SK-N-MC (cell line): ENCODE results near the gene FMC1.
"Not testable (repeated sequence)": the region's sequence is repeated elsewhere in the genome, so short reads cannot be mapped to it uniquely, and the experiment has no call there.

ENCODE experiments used
- DNase-seq: peaks from one replicate; pipeline ENCODE4 v3.0.0-alpha.2; 2011; ENCODE audit warnings: low read depth, low spot score
- H3K27ac ChIP-seq: fragments of 200-600 bp; sonication (generic); 2 replicates; pipeline ENCODE4 v1.5.1; 2016; ENCODE audit warnings: mixed run types
- H3K36me3 ChIP-seq: fragments of 200-600 bp; sonication (generic); 2 replicates; pipeline ENCODE4 v1.6.1; 2017; ENCODE audit warnings: antibody characterized with exemption, low read length, mixed read lengths; ENCODE audit not compliant: insufficient read depth
- H3K4me3 ChIP-seq: fragments of 200-600 bp; sonication (generic); 2 replicates; pipeline ENCODE4 v1.5.1; 2016
- H3K9ac ChIP-seq: fragments of 200-600 bp; sonication (generic); 2 replicates; pipeline ENCODE4 v1.8.0; 2017; ENCODE audit warnings: mixed run types, mixed read lengths; ENCODE audit not compliant: insufficient read length
- H3K9me3 ChIP-seq: fragments of 200-600 bp; sonication (generic); 2 replicates; pipeline ENCODE4 v1.6.1; 2017; ENCODE audit warnings: low read depth, mild to moderate bottlenecking, antibody characterized with exemption, low read length, moderate library complexity, mixed read lengths
- EZH2 ChIP-seq: fragments of 200-600 bp; sonication (generic); IDR thresholded peaks from one replicate; pipeline ENCODE4 v1.6.1; 2017; ENCODE audit warnings: antibody characterized with exemption
- FOXP2 ChIP-seq: optimal IDR thresholded peaks from 2 replicates; pipeline ENCODE3; 2011; ENCODE audit warnings: mild to moderate bottlenecking, moderate library complexity; ENCODE audit not compliant: insufficient read depth; ENCODE audit errors: extremely low read length, control extremely low read depth
- POLR2AphosphoS5 ChIP-seq: IDR thresholded peaks from 2 replicates; pipeline ENCODE4 v1.6.1; 2012; ENCODE audit warnings: mild to moderate bottlenecking, low read depth, low read length, borderline replicate concordance

FMC1 gene

DNA sequence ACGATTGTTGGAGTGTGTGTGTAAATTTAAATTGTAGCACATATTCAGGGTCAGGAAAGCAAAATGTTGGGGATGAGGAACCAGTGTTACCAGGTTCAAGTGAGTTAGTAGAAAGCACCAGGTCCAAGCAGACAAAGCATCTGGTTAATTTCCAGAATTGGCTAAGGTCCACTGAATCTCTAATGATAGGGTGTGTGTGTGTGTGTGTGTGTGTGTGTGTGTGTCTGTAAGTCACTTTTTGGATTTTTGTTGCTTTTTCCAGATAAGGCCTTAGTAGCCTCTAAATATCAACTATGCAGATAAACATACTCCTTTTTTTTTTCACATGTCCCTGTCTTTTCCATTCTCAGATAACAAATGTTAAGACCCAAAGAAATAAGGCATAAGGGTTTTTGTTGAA, 36.6 kb upstream of the FMC1 start:
- no peak overlapping the region for H3K27ac ChIP-seq
- no peak overlapping the region for H3K9ac ChIP-seq
- no peak overlapping the region for H3K4me3 ChIP-seq
- TF ChIP-seq POLR2AphosphoS5 (no peak), FOXP2 (no peak), EZH2 (no peak)
- no peak for DNase-seq
- H3K36me3 ChIP-seq, result no peaks in the 10 kb centered on the region
- H3K9me3 ChIP-seq, result no peaks in the 10 kb centered on the region

DNA sequence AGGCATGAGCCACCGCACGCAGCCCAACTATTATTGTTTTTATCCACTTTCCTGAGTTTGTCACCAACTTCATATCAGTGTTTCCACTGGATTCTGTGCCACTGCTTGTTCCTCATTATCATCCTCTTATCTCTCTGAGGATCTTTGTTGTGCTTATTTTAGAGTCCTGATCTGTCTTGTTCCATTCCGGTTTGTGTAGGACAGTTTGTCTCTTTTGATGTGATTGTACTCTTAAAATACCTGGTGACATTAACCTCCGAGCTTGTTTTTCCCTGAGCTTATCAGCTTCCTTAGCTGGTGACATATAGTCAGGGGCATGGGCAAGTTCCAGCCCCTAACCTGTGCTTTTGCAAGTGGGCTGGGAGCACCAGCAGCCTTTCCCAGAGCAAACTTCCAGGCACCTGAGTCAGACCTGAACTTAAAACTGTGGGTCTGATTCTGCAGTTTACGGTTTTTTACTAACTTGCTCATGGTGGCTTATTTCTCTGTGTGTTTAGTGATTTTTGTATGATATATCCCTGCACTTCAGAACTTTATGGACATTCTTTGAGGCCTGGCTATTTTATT, 23.1 kb upstream of the FMC1 start:
- Histone ChIP-seq H3K27ac (no peak overlapping the region), H3K36me3 (no peaks in the 10 kb centered on the region), H3K9ac (no peak overlapping the region), H3K4me3 (no peak overlapping the region), H3K9me3 (no peaks in the 10 kb centered on the region)
- no peak for TF ChIP-seq FOXP2
- no peak for TF ChIP-seq EZH2
- no peak for TF ChIP-seq POLR2AphosphoS5
- no peak for DNase-seq

DNA sequence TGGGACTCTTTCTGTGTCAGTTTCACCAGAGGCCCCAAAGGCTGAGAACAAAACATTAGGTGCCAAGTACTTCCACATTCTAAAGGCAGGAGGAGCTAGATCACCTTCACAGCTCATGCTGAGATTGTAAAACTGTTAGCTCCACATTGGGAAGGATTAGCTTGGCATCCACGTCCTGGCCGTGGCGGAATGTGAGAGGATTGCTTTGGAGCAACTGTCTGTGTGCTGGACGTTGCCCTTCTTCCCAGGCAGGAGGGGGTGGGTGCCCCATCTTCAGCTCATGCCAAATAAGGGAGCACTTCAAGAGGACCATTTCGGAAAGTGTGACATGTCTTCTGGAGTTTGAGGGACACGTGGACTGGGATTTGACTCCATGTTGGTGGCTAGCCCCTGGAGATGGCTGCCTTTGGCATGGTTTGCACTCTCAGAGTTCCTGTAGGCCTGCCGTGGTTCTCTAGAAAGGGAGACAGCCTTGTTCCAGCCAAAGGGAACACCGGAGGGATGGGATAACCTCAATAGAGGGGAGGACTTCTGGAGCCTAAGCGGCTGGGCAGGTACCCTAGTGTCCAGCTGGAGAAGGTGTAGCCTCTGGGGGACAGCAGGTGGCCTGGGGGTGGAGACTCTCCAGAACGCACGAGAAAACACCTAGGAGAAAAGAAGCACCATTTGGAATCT, 19.9 kb upstream of the FMC1 start:
- Histone ChIP-seq H3K27ac (no peak overlapping the region), H3K4me3 (no peak overlapping the region), H3K9me3 (no peaks in the 10 kb centered on the region), H3K9ac (no peak overlapping the region), H3K36me3 (no peaks in the 10 kb centered on the region)
- no peak for DNase-seq
- TF ChIP-seq EZH2 (no peak), FOXP2 (no peak), POLR2AphosphoS5 (no peak)

DNA sequence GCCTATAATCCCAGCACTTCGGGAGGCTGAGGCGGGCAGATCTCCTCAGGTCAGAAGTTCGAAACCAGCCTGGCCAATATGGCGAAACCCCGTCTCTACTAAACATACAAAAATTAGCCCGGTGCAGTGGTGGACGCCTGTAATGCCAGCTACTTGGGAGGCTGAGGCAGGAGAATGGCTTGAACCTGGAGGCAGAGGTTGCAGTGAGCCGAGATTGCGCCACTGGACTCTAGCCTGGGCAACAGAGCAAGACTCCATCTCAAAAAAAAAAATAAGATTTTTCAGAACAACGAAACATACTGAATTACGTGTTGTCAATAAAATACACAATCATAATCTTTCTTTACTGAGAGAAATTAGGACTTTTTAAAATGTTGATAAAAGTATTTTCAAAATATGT, 16.4 kb upstream of the FMC1 start:
- DNase-seq, H3K27ac ChIP-seq, H3K9me3 ChIP-seq, H3K36me3 ChIP-seq, H3K9ac ChIP-seq, H3K4me3 ChIP-seq: not testable (repeated sequence)

DNA sequence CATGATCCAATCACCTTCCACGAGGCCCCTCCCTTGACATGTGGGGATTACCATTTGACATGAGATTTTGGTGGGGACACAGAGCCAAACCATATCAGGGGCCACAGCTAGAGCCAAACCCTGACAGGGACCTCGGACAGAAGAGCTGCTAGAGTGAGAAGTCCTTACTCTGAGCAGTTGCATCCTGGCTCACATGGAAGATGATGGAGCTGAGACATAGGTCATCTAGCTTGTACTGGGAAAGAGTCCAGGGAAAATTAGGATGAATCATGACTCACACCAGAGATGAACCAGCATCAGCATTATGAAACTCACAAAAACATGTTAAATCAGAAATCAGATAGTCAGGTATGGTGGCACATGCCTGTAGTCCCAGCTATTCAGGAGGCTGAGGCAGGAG, 12.8 kb upstream of the FMC1 start:
- Histone ChIP-seq H3K36me3 (no peaks in the 10 kb centered on the region), H3K9ac (no peak overlapping the region), H3K27ac (no peak overlapping the region), H3K9me3 (no peaks in the 10 kb centered on the region), H3K4me3 (no peak overlapping the region)
- DNase-seq, result no peak
- TF ChIP-seq FOXP2, result no peak
- TF ChIP-seq POLR2AphosphoS5, result no peak
- no peak for TF ChIP-seq EZH2

DNA sequence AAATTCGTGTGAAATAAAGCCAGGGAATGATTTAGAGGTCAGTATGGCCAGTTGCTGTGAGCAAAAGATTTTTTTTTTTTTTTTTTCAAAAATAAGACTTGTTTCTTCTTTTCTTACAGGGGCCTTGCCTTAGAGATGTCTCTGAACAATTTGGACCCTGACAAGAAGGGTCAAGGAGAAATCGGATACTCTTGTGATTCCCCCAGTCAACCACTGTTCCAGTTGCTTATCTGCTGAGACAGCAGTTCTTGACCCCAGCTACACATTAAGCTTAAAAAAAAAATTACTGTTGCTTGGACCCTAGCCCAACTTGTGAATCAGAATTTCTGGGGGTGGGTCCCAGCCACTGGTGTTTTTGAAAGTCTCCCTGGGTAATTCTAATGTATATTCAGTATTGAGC, 12.0 kb upstream of the FMC1 start:
- no peaks in the 10 kb centered on the region for H3K36me3 ChIP-seq
- no peak overlapping the region for H3K9ac ChIP-seq
- TF ChIP-seq FOXP2, result no peak
- no peak for TF ChIP-seq POLR2AphosphoS5
- no peak for TF ChIP-seq EZH2
- H3K27ac ChIP-seq, result no peak overlapping the region
- H3K9me3 ChIP-seq, result no peaks in the 10 kb centered on the region
- DNase-seq, result no peak
- no peak overlapping the region for H3K4me3 ChIP-seq

DNA sequence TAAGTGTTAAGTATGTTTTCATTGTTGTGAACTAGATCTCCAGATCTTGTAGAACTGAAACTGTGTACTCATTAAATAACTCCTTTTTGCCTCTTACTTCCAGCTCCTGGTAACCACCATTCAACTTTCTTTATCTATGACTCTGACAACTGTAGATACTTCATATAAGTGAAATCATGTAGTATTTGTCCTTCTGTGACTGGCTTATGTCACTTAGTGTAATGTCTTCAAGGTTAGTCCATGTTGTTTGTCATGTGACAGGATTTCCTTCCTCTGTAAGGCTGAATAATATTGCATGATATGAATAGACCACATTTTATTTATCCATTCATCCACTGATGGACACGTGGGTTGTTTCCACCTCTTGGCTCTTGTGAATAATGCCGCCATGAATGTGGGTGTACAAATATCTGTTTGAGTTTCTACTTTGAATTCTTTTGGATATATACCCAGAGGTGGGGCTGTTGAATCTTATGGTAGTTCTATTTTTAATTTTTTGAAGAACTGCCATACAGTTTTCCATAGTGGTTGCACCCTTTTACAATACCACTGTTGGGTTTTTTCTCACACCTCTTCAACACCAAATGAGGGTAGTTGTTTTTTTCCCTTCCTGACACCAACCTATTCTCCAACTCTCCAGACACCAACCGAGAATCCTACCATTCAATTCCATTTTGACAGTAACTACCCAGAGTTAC, 10.7 kb upstream of the FMC1 start:
- no peak overlapping the region for H3K9ac ChIP-seq
- no peaks in the 10 kb centered on the region for H3K9me3 ChIP-seq
- H3K4me3 ChIP-seq, result no peak overlapping the region
- H3K27ac ChIP-seq, result no peak overlapping the region
- DNase-seq, result no peak
- TF ChIP-seq FOXP2, result no peak
- TF ChIP-seq EZH2, result no peak
- H3K36me3 ChIP-seq, result no peaks in the 10 kb centered on the region

DNA sequence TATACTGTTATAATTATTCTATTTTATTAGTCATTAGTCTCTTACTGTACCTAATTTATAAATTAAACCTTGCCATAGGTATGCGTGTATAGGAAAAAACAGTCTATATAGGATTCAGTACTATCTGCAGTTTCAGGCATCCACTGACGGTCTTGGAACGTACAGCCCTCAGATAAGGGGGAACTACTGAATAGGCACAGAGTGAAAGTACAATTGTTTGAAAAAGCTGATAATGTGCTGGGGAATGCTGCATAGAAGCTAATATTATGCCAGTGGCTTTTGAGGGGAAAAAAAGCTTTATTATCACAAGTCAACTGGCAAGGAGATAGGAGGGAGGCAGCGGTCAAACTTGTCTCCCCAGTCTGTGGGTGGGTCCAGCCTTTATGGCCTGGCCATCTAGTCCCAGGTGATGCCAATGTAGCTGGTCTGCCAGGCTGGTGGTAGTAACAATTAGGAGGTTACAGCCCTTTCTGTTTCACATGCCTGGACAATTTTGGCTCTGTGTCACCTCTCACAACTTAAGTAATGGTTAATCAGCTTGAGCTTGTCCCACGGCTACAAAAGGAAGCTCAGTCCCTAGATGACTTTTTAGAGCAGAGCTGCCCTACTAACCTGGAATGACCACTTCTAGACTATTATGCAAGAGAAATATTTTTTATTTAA, 8.3 kb upstream of the FMC1 start:
- Histone ChIP-seq H3K9ac (no peak overlapping the region), H3K27ac (no peak overlapping the region), H3K9me3 (no peaks in the 10 kb centered on the region), H3K4me3 (no peak overlapping the region), H3K36me3 (no peaks in the 10 kb centered on the region)
- TF ChIP-seq FOXP2 (no peak), EZH2 (no peak), POLR2AphosphoS5 (no peak)
- no peak for DNase-seq

DNA sequence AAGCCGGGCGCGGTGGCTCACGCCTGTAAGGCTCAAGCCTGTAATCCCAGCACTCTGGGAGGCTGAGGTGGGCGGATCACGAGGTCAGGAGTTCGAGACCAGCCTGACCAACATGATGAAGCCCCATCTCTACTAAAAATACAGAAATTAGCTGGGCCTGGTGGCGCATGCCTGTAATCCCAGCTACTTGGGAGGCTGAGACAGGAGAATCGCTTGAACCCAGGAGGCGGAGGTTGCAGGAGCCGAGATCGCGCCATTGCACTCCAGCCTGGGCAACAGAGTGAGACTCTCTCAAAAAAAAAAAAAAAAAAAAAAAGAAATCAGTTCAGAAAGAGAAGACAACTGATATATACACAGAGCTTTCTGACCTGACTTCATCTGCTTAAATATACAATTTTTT, 7.7 kb upstream of the FMC1 start:
- H3K9ac ChIP-seq, H3K36me3 ChIP-seq, H3K4me3 ChIP-seq, DNase-seq, H3K9me3 ChIP-seq, H3K27ac ChIP-seq: not testable (repeated sequence)
